CD1c-positive myeloid dendritic cell (primary cell): ENCODE measurements around the gene CCNF.

Source experiments
- DNase-seq: peaks from one replicate; pipeline ENCODE4 v3.0.0-alpha.2; 2016; ENCODE audit errors: extremely low spot score

Gene CCNF

GRCh38 chr16:2456551-2457153, 27.4 kb downstream of the CCNF start:
- no peak for DNase-seq

DNA sequence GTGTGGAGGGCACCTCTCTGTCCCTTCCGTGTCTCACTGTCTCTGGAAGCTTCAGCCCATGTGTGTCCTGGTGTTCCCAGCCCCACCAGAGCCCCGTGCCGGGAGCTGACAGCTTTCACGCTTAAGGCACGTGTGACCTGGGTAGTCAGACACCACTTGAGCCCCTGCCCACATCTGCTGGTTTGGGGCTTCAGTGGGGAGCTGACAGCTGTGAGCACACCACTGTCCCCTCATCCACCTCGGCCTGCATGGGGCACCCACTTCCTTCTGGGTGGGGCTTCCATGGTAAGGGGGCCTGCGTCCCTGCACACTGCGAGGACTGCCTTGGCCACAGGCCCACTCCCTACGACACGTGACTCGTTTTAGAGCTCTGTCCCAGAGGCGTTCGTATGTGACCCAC, 28.0 kb downstream of the CCNF start:
- no peak for DNase-seq

DNA sequence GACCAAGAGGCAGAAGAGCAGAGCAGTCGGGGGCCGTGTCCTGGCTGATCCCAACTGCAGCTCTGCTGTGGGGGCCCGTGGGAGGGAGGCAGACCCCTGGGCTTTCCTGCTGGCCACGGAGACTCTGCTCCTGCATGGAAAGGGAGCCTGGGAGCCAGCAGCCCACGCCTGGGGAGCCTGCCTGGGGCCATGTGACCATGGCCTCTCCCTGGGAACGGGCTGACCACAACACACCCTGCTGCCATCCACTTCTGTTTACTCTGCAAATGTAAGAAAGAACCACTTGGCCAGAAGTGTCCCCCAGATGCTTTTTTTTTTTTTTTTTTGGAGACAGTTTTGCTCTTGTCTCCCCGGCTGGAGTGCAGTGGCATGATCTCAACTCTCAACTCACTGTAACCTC, 28.7 kb downstream of the CCNF start:
- DNase-seq: no peak

DNA sequence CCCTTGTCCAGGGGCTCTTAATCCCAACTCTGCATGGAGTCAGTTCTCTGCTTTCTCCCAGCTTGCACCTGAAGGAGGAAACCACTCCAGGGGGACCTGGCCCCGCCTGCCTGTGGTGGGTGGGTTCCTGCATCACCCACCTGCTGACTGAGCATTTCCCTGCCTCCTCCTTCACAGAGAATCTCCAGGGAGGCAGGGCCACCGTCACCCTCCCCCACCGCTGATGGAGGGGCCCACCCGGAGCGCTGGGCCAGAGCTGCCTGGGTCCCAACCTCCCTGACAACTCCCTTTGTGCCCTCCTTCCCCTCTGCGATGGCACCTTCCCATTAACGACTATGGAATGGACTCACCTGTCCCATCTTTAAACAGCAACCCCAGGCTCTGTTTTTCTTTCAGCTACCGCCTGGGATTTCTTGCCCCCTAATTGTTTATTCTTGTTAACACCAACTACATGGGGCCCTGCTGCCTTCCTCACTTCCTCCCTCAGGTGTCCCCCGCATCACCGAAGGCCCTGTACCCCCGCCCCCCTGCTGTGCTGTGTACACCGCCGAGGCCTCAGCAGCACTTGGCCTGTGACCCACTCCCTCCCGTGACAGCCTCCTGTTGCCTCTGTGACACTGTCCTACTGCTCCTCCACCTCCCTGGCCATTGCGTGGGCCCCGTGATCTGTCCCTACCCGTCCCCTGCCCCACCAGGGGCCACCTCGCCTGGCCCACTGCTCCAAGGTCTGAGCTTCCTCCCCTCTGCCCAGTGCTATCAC, 29.8 kb downstream of the CCNF start:
- DNase-seq: peak; percentile 31

- DNase-seq: peak; percentile 98
Measured at GRCh38 chr16:2459647-2460390, 30.6 kb downstream of the CCNF start, which contains the start of gene TEDC2. TEDC2 (plus strand) TSS chr16:2460109; CDS start chr16:2460145, 36 bp downstream.

GRCh38 chr16:2460391-2460713, 31.1 kb downstream of the CCNF start:
- DNase-seq: no peak

DNA sequence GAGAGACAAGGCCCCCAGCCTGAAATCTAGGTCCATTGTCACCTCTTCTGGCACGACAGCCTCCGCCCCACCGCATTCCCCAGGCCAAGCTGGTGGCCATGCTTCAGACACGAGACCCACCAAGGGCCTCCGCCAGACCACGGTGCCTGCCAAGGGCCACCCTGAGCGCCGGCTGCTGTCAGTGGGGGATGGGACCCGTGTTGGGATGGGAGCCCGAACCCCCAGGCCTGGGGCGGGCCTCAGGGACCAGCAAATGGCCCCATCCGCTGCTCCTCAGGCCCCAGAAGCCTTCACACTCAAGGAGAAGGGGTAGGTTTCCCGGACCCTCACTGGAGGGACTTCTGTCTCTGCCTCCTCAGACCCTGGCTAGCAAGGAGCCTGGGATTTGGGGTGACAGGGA, 31.7 kb downstream of the CCNF start:
- no peak for DNase-seq

- no peak for DNase-seq
Measured at GRCh38 chr16:2462031-2462866, 33.0 kb downstream of the CCNF start.

DNA sequence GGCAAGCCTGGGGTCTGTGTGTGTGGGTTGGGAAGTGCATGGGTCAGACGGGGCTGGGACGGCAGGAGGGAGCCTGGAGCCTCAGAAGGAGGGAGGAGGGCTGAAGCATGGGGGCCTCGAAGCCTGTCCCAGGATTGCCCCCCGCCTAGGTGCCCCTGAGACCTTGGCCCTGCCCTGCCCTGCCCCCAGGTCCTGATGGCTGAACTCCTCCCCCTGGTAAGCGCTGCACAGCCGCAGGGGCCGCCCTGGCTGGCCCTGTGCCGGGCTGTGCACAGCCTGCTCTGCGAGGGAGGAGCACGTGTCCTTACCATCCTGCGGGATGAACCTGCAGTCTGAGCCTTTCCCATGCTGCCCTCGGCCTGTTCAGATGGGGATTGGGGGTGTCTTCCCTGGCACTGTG, 35.1 kb downstream of the CCNF start:
- DNase-seq: no peak

DNA sequence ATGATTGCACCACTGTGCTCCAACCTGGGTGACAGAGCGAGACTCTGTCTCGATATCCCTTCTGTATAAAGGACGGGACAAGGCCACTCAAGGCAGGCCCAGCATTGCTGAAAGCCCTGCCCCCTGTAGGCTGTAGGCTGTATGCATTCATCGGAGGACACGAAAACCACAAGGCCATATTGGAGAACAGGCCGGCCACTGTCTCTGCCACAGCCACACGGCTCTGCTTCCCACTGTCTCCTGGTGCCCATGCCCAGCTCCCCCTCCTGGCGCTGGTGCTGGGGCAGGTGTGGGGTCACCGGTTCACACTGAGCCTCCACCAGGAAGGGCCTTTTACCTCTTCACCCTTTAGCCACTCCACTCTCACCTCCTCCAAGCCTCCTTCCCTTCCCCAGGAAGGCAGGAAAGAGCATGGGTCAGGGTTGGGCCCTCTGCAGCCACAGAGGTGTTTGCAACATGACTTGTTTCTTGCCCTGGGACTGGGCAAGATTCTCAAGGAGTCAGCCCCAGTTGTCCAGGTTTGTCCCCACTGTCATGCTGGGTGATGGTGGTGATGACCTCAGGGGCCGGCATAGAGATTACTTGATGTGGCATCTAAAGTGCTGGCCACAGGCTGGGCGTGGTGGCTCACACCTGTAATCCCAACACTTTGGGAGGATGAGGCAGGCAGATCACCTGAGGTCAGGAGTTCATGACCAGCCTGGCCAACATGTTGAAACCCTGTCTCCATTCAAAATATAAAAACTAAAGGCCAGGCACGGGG, 36.6 kb downstream of the CCNF start:
- DNase-seq: no peak

- DNase-seq: no peak
Measured at GRCh38 chr16:2466667-2467527, 37.6 kb downstream of the CCNF start.

DNA sequence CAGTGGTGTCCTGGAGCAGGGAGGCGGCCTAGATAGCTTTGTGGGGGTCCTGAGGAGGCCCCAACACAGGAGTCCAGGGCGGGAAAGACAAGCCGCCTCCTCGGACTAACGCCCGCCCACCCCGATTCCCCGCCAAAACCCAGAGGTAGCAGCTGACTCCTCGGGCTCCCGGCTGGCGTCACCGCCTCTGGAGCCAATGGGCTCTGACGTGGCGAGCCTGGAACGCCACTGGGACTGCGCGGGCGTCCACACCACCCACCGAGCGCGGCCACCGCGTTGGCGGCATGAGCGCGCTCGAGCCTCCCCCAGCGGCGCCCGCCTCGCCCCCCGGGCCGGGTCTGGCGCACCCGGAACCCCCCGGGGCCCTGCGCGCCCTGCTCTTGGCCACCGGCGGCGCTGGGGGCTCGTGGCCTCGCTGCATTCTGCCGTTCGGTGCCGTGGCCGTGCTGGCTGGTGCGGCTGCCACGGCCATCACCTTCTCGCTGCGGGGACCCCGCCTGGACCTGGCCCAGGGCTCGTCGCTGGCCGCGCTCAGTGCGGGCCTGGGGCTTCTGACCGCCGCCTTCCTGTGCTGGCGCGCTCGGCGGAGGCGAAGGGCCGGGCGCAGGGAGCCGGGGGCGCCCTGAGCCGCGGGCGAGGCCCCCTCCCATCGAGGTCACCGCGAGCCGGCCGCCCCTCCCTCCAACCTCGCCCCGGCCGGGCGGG, 38.4 kb downstream of the CCNF start:
- DNase-seq: peak; percentile 58

GRCh38 chr16:2468233-2468724, 39.0 kb downstream of the CCNF start:
- no peak for DNase-seq

GRCh38 chr16:2468725-2469398, 39.6 kb downstream of the CCNF start:
- DNase-seq: no peak

DNA sequence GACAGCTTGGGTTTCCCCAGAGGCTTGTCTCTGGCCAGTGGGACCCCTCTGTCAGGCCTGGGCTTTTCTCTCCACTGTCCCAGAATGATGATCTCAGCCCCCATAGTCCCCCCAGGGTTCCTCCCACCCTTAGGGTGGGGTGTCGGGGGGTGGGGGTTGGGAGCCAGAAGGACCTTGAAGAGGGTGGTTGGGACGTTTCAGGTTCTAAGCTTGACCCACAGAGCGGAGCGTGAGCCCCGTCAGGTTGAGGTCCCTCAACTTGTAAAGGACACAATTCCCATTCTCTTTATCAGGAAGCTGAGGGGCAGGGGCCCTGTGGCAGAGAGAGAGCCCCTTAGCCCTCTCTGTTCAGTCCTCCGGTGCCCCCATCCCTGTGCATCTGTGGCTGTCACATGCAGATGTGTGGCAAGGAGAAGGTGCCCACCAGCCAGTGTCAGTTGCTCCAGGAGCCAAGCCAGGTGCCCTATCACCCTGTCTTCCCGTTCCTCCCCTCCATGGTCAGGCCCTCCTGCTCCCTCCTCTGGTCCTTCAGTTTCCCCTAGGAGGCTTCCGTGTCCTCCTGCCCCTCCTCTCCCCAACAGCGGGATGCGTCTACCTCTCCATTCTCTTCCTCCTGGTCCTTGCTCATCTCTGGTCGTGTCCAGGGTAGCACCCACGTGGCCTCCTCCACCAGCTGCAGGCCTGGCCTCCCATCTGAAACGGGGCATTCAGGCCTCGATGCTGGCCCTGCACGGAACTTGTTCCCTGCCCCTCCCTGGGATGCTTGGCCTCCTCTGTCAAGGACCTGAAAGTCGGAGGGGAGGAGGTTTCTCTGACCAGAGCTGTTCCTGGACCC, 40.4 kb downstream of the CCNF start:
- no peak for DNase-seq

DNA sequence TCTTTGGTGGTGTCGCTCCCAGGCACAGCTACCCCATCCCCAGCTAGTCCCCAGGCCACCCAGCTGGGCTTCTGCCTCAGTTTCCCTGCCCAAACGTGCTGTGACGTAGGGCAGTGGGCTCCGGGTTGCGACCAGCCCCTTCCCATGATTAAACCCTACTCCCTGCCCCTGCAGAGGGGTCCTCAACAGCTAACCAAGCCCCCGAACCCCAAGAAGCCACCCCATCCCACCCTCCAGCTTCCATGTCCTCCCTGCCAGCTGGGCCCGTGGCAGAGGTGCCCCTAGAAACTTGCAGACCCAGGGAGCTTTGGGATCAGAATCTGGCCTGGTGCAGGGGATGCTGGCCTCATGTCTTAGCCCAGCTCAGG, 41.0 kb downstream of the CCNF start:
- no peak for DNase-seq

DNA sequence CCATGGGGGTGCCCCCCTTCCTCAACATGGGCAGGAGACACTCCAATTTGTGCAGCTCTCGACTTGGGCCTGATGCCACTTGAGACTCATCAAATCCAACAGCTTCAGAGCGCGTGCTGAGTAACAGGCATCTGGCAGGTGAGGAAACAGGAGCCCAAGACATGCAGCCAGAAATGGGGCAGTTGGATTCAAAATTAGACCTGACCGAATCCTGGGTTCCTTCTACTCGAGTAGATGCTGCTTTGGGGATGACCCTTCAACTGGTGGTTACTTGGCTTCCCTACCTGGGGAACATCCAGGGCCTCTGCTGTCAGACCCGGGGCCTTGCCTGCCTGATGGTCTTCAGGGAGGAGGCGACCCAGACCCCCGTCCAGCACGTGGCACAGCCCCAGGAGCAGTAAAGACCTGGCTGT, 41.4 kb downstream of the CCNF start:
- no peak for DNase-seq

DNA sequence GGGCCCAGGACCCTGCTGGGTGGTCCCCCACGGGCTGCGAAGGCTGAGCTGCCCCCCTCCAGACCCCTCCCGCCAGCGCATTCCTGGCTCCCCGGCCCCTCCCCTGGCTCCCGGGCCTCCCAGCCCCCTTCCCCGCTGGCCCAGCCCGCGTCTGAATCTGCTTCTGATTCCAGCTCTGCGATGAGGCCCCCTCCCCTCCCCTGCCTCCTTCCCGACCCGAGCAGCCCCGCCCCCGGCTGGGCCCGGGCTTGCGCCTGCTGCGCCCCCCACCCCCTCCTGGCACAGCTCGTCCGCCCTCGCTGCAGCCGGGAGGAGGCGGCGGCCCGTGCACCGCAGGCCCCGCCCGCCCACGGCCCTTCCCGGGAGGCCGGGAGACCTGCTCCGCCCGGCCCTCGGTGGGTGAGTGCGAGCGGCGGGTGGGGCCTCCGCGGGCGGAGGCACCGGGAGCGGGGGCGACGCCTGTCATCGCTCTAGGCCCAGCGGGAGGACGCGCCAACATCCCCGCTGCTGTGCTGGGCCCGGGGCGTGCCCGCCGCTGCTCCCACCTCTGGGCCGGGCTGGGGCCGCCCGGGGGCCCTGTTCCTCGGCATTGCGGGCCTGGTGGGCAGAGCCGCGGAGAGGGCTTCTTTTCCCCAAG, 41.9 kb downstream of the CCNF start, which contains the start of gene NTN3:
Gene NTN3, plus strand, starts transcription at position 282 of the 637 bp plus-strand sequence. CDS start 405 bp downstream, outside the sequence.
- peak; percentile 39 for DNase-seq
